IMR-90 (cell line): ENCODE data around the gene HIPK1. TPM values are rescaled to one million over a fixed set of nuclear protein-coding genes. Genes with fewer than 3 reads are reported as not detected.

ENCODE experiments used
- ATAC-seq: fragments of 200-7000 bp; cut with Tn5 transposase; 2 replicates; pipeline ENCODE4 v1.9.1; 2020; ENCODE audit warnings: low read depth, mild to moderate bottlenecking, moderate library complexity
- BruUV-seq: library from RNA; stranded (reverse); fragments of 400-500 nt; replicated peaks from 2 replicates; lab custom pipeline; 2021; lab: Mats Ljungman, UMichigan
- CTCF ChIA-PET: fragments of 300-600 bp; formaldehyde crosslinking; extraction: SDS; loops from one replicate; lab custom pipeline; 2021; ENCODE audit warnings: antibody characterized with exemption; lab: Yijun Ruan, JAX
- POLR2A ChIA-PET: fragments of 300-600 bp; sonication (Branson Sonifier 250); formaldehyde crosslinking; loops from one replicate; lab custom pipeline; 2022; ENCODE audit warnings: antibody characterized with exemption; ENCODE audit not compliant: unreplicated experiment; lab: Charles Lee
- DNase-seq: peaks from one replicate; pipeline ENCODE4 v3.0.0; 2013
- H2AFZ ChIP-seq: replicated peaks from 2 replicates; pipeline ENCODE3; 2013; ENCODE audit warnings: low read length, mild to moderate bottlenecking; ENCODE audit not compliant: poor library complexity
- H2AK5ac ChIP-seq: 2 replicates; pipeline ENCODE4 v1.6.1; 2013; ENCODE audit warnings: low read depth, low read length, inconsistent platforms
- H2AK9ac ChIP-seq: replicated peaks from 2 replicates; pipeline ENCODE3; 2013; ENCODE audit warnings: mild to moderate bottlenecking, low read depth, low read length, moderate library complexity; ENCODE audit not compliant: poor library complexity
- H2BK120ac ChIP-seq: 2 replicates; pipeline ENCODE4 v1.6.1; 2013; ENCODE audit warnings: low read depth, low read length, inconsistent platforms
- H2BK15ac ChIP-seq: 3 replicates; pipeline ENCODE4 v1.6.1; 2013; ENCODE audit warnings: low read depth, low read length, inconsistent platforms
- H2BK20ac ChIP-seq: 2 replicates; pipeline ENCODE4 v1.6.1; 2013; ENCODE audit warnings: low read depth, mild to moderate bottlenecking, inconsistent platforms, low read length, moderate library complexity
- H2BK5ac ChIP-seq: 2 replicates; pipeline ENCODE4 v1.6.1; 2013; ENCODE audit warnings: mild to moderate bottlenecking, low read depth, low read length, inconsistent platforms; ENCODE audit not compliant: poor library complexity, severe bottlenecking
- H3K14ac ChIP-seq: replicated peaks from 2 replicates; pipeline ENCODE4 v1.6.1; 2013; ENCODE audit warnings: low read depth, low read length, inconsistent platforms
- H3K18ac ChIP-seq: 2 replicates; pipeline ENCODE4 v1.6.1; 2013; ENCODE audit warnings: low read depth, low read length, control low read depth
- H3K23ac ChIP-seq: 2 replicates; pipeline ENCODE4 v1.6.1; 2013; ENCODE audit warnings: low read depth, low read length, inconsistent platforms
- H3K27ac ChIP-seq: 2 replicates; pipeline ENCODE4 v1.5.1; 2013; ENCODE audit warnings: mild to moderate bottlenecking, control low read depth, low read length; ENCODE audit not compliant: insufficient read depth
- H3K27me3 ChIP-seq: 2 replicates; pipeline ENCODE4 v1.6.1; 2013; ENCODE audit warnings: low read length; ENCODE audit not compliant: control insufficient read depth, insufficient read depth
- H3K36me3 ChIP-seq: 2 replicates; pipeline ENCODE4 v1.6.1; 2013; ENCODE audit warnings: low read length, mixed read lengths; ENCODE audit not compliant: control insufficient read depth, insufficient read depth
- H3K4ac ChIP-seq: 2 replicates; pipeline ENCODE4 v1.6.1; 2013; ENCODE audit warnings: low read depth, low read length, inconsistent platforms
- H3K4me1 ChIP-seq: 2 replicates; pipeline ENCODE4 v1.6.1; 2013; ENCODE audit warnings: low read length, mixed read lengths; ENCODE audit not compliant: control insufficient read depth, insufficient read depth
- H3K4me2 ChIP-seq: 2 replicates; pipeline ENCODE4 v1.6.1; 2013; ENCODE audit warnings: low read depth, mild to moderate bottlenecking, control low read depth, low read length, moderate library complexity
- H3K4me3 ChIP-seq: 2 replicates; pipeline ENCODE4 v1.5.1; 2013; ENCODE audit warnings: low read depth, mild to moderate bottlenecking, control low read depth, low read length, moderate library complexity; ENCODE audit not compliant: insufficient read depth
- H3K56ac ChIP-seq: 2 replicates; pipeline ENCODE4 v1.6.1; 2013; ENCODE audit warnings: low read length, inconsistent platforms; ENCODE audit not compliant: insufficient read depth; ENCODE audit errors: extremely low read depth
- H3K79me1 ChIP-seq, 2 experiments: 2 replicates each; pipeline ENCODE4 v1.6.1; 2013; ENCODE audit warnings: low read length in 2 of 2, inconsistent platforms in 1 of 2, low read depth in 1 of 2
- H3K9ac ChIP-seq: 2 replicates; pipeline ENCODE4 v1.6.1; 2013; ENCODE audit warnings: low read depth, low read length, control low read depth
- H3K9me1 ChIP-seq: 2 replicates; pipeline ENCODE4 v1.6.1; 2013; ENCODE audit warnings: low read length, inconsistent platforms; ENCODE audit not compliant: insufficient read depth
- H3K9me3 ChIP-seq: 2 replicates; pipeline ENCODE4 v1.6.1; 2013; ENCODE audit warnings: low read length; ENCODE audit not compliant: control insufficient read depth, insufficient read depth
- H4K20me1 ChIP-seq: 2 replicates; pipeline ENCODE4 v1.6.1; 2013; ENCODE audit warnings: low read length, inconsistent platforms; ENCODE audit not compliant: insufficient read depth
- H4K5ac ChIP-seq: 2 replicates; pipeline ENCODE4 v1.6.1; 2013; ENCODE audit warnings: mild to moderate bottlenecking, low read depth, low read length, control low read depth
- H4K8ac ChIP-seq, 2 experiments: 2 replicates each; pipeline ENCODE4 v1.6.1; 2013; ENCODE audit warnings: low read depth in 2 of 2, low read length in 2 of 2, control low read depth in 1 of 2, inconsistent platforms in 1 of 2
- H4K91ac ChIP-seq: 2 replicates; pipeline ENCODE4 v1.6.1; 2013; ENCODE audit warnings: low read depth, low read length, inconsistent platforms; ENCODE audit not compliant: insufficient read depth
- CEBPB ChIP-seq: IDR thresholded peaks from 2 replicates; pipeline ENCODE4 v1.6.1; 2012; ENCODE audit warnings: low read depth, low read length, improper control_type of control experiment
- CHD1 ChIP-seq: IDR thresholded peaks from 2 replicates; pipeline ENCODE4 v1.6.1; 2012; ENCODE audit warnings: low read depth, low read length, improper control_type of control experiment
- ELK1 ChIP-seq: fragments of 150-350 bp; IDR thresholded peaks from 2 replicates; pipeline ENCODE4 v1.6.1; 2016; ENCODE audit warnings: low read depth, mild to moderate bottlenecking, low read length, moderate library complexity, borderline replicate concordance
- MAFK ChIP-seq: IDR thresholded peaks from 2 replicates; pipeline ENCODE4 v1.6.1; 2012; ENCODE audit warnings: low read depth, low read length, improper control_type of control experiment
- MAZ ChIP-seq: IDR thresholded peaks from 2 replicates; pipeline ENCODE4 v1.6.1; 2012; ENCODE audit warnings: low read depth, mild to moderate bottlenecking, low read length, improper control_type of control experiment, moderate library complexity, borderline replicate concordance
- NFE2L2 ChIP-seq: fragments of 150-350 bp; IDR thresholded peaks from 2 replicates; pipeline ENCODE4 v1.6.1; 2016; ENCODE audit warnings: low read depth, mild to moderate bottlenecking, low read length
- POLR2A ChIP-seq: IDR thresholded peaks from 2 replicates; pipeline ENCODE4 v1.6.1; 2012; ENCODE audit warnings: mild to moderate bottlenecking, low read depth, low read length
- RCOR1 ChIP-seq: IDR thresholded peaks from 2 replicates; pipeline ENCODE4 v1.6.1; 2012; ENCODE audit warnings: mild to moderate bottlenecking, low read length, improper control_type of control experiment; ENCODE audit not compliant: insufficient replicate concordance
- RFX5 ChIP-seq: IDR thresholded peaks from 2 replicates; pipeline ENCODE4 v1.8.0; 2012; ENCODE audit warnings: low read depth, mild to moderate bottlenecking, low read length, moderate library complexity
- SMC3 ChIP-seq: fragments of 150-350 bp; IDR thresholded peaks from 2 replicates; pipeline ENCODE4 v1.6.1; 2016; ENCODE audit warnings: low read depth, mild to moderate bottlenecking, antibody characterized with exemption, low read length, moderate library complexity
- WGBS, 2 experiments: methylation state at CpG; one replicate each; pipeline versions ENCODE4 v1.1.5 to v1.1.7; 2013; ENCODE audit warnings: missing lambda C conversion rate in 2 of 2; ENCODE audit not compliant: insufficient read length in 1 of 2; ENCODE audit errors: extremely low coverage in 2 of 2; 5-methylcytosine and 5-hydroxymethylcytosine counted together
- dilution Hi-C: fragments of 300-500 bp; cut with HindIII; formaldehyde crosslinking; loops from one replicate; pipeline ENCODE4 v1.14.3; 2018; ENCODE audit warnings: low sequenced_read_pairs; ENCODE audit not compliant: unreplicated experiment
- in situ Hi-C: fragments of 300-500 bp; cut with MboI; formaldehyde crosslinking; loops from 3 replicates; pipeline ENCODE4 v1.14.3; 2019; ENCODE audit warnings: low sequenced_read_pairs, inconsistent platforms, mixed read lengths
- intact Hi-C: fragments of 100-400 bp; cut with micrococcal nuclease; formaldehyde crosslinking; loops from 2 replicates; pipeline ENCODE4 v1.10.0; 2022
- polyA plus RNA-seq, 3 experiments: library from polyadenylated mRNA; depleted of rRNA; stranded (reverse); fragments of >200 nt; gene quantifications; 2 replicates each; pipeline ENCODE4 v1.2.3, GENCODE V29; 2012; ENCODE audit warnings: low replicate concordance in 1 of 3
- total RNA-seq: library from RNA; depleted of rRNA; stranded (reverse); fragments of >200 nt; gene quantifications from 2 replicates; pipeline ENCODE4 v1.2.3, GENCODE V29; 2012
- TF ChIP-seq, protein P1 (sequence below): fragments of 150-350 bp; IDR thresholded peaks from 2 replicates; pipeline ENCODE4 v1.6.1; 2017; ENCODE audit warnings: mild to moderate bottlenecking, antibody characterized with exemption, low read length, low read depth

HIPK1 gene
- total and polyA plus RNA-seq, 2 of the 4 experiments (the other 2 are of a cell fraction), result 15.3 to 33.9 TPM

- ChIA-PET POLR2A (no interaction called here), CTCF (interaction anchor here (0.6 to 1.2 kb wide), 3 partner anchors 29 to 542 kb away, joined by 3 to 4 read pairs (median 3); no protein-coding TSS in a partner anchor)
- intact Hi-C loops (no loop called here), in situ Hi-C loops (no loop called here), dilution Hi-C loops (no loop called here)
- H3K79me1 ChIP-seq, result no peaks in the 10 kb centered on the region
- no peaks in the 10 kb centered on the region for H4K20me1 ChIP-seq
- no peaks in the 10 kb centered on the region; the same call in none of the 2 replicates for H3K9me1 ChIP-seq
- no peak overlapping the region for H3K9ac ChIP-seq
- ATAC-seq (peak; percentile 39), DNase-seq (no peak)
- H3K4me2 ChIP-seq, result no peak overlapping the region
- H4K91ac ChIP-seq, result no peak overlapping the region
- no peak overlapping the region for H3K4me3 ChIP-seq
- peaks cover 15% of the 10 kb centered on the region for H3K27me3 ChIP-seq
- H2BK120ac ChIP-seq, result no peak overlapping the region
- no peak for TF ChIP-seq MAZ
- TF ChIP-seq ELK1, result no peak
- TF ChIP-seq MAFK, result no peak
- TF ChIP-seq NFE2L2, result no peak
- no peak for TF ChIP-seq RCOR1
- TF ChIP-seq RFX5, result no peak
- no peak for TF ChIP-seq CHD1
- no peak for TF ChIP-seq SMC3
- TF ChIP-seq CEBPB, result no peak
- TF ChIP-seq, protein P1, sequence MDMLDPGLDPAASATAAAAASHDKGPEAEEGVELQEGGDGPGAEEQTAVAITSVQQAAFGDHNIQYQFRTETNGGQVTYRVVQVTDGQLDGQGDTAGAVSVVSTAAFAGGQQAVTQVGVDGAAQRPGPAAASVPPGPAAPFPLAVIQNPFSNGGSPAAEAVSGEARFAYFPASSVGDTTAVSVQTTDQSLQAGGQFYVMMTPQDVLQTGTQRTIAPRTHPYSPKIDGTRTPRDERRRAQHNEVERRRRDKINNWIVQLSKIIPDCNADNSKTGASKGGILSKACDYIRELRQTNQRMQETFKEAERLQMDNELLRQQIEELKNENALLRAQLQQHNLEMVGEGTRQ, result no peak
- TF ChIP-seq POLR2A, result no peak
- no CpG with 5 or more reads among the region's 2 CpGs for WGBS, 2 experiments
- no peaks in the 10 kb centered on the region for H3K36me3 ChIP-seq
- H4K8ac ChIP-seq, result no peak overlapping the region
- H3K56ac ChIP-seq, result no peak overlapping the region
- H3K14ac ChIP-seq, result no peak overlapping the region
- H3K23ac ChIP-seq, result no peak overlapping the region
- H2BK20ac ChIP-seq, result no peak overlapping the region
- H3K27ac ChIP-seq, result no peak overlapping the region
- no peak overlapping the region for H2AK9ac ChIP-seq
- H3K18ac ChIP-seq, result no peak overlapping the region
- no peak overlapping the region for H2BK15ac ChIP-seq
- no peak overlapping the region; the same call in 1 of the 2 replicates for H3K4ac ChIP-seq
- no peak overlapping the region for H2AK5ac ChIP-seq
- BruUV-seq, result no TSS peak
- H2AFZ ChIP-seq, result no peak overlapping the region
- no peak overlapping the region for H4K5ac ChIP-seq
- no peak overlapping the region for H2BK5ac ChIP-seq
- H3K4me1 ChIP-seq, result peaks cover 3% of the 10 kb centered on the region; the same call in 1 of the 2 replicates
- no peaks in the 10 kb centered on the region for H3K9me3 ChIP-seq
These were observed 79.4 kb downstream of the HIPK1 start for GRCh38 chr1:114008480-114008941.
